ENCODE measurements around the gene CXCL3. TPM values are rescaled to one million over a fixed set of nuclear protein-coding genes. Genes with fewer than 3 reads are reported as not detected.

CXCL3 gene
- total and polyA plus RNA-seq, 4 donors, result 0.50 to 2.2 (median 1.7) TPM

GRCh38 chr4:74067586-74067985 lies 29.1 kb upstream of the CXCL3 start:
- DNase-seq (ENCODE audit: low read depth in 4 of 6, low spot score in 6 of 6), result no peak
- no peaks in the 10 kb centered on the region for H3K4me1 ChIP-seq (ENCODE audit: control insufficient read depth, insufficient read depth, low read length)
- no peaks in the 10 kb centered on the region for H3K27me3 ChIP-seq (ENCODE audit: control insufficient read depth, insufficient read depth, low read length)
- H3K36me3 ChIP-seq (ENCODE audit: control insufficient read depth, insufficient read depth, low read length), result no peaks in the 10 kb centered on the region
- no peaks in the 10 kb centered on the region for H3K9me3 ChIP-seq (ENCODE audit: control insufficient read depth, insufficient read depth, low read length)
- no peak overlapping the region for H3K4me3 ChIP-seq (ENCODE audit: low read depth, low read length)
- H3K27ac ChIP-seq (ENCODE audit: low read depth, low read length), result no peak overlapping the region

GRCh38 chr4:74066232-74066631 lies 27.7 kb upstream of the CXCL3 start:
- 100% methylated on average over 1 of the region's 2 CpGs for WGBS (ENCODE audit: insufficient coverage)
- H3K9me3 ChIP-seq (ENCODE audit: control insufficient read depth, insufficient read depth, low read length), result peaks cover 3% of the 10 kb centered on the region
- H3K4me1 ChIP-seq (ENCODE audit: control insufficient read depth, insufficient read depth, low read length), result no peaks in the 10 kb centered on the region

DNA sequence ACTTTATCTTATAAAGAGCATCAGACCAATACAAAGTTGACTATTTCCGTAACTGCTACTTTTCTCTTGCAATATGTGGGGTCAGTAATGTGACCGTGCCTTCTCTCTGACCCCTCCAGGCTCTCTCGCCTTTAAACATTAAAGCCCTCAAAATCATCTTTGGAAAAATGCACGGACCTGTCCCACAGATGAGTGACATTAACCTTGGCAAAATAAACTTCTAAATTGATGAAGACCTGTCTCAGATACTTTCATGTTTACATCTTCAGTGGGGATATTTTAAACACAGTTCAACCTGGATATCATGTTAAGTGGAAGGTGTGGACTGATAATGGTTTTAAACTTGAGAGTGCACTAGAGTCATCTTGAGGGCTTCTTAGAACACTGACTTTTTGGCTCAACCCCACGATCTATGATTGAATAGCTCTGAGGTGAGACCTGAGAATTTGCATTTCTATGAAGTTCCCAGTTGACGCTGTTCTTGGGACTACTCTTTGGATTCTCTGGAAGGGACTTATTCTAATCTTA lies 26.7 kb upstream of the CXCL3 start:
- Histone ChIP-seq H3K27me3 (ENCODE audit: control insufficient read depth, insufficient read depth, low read length) (no peaks in the 10 kb centered on the region), H3K4me1 (ENCODE audit: control insufficient read depth, insufficient read depth, low read length) (no peaks in the 10 kb centered on the region), H3K36me3 (ENCODE audit: control insufficient read depth, insufficient read depth, low read length) (no peaks in the 10 kb centered on the region), H3K4me3 (ENCODE audit: low read depth, low read length) (no peak overlapping the region), H3K9me3 (ENCODE audit: control insufficient read depth, insufficient read depth, low read length) (peaks cover 3% of the 10 kb centered on the region), H3K27ac (ENCODE audit: low read depth, low read length) (no peak overlapping the region)
- WGBS (ENCODE audit: insufficient coverage), result 100% methylated on average over 3 of the region's 6 CpGs
- no peak for DNase-seq (ENCODE audit: low read depth in 4 of 6, low spot score in 6 of 6)

More at GRCh38 chr4:74066232-74066631, 27.7 kb upstream of the CXCL3 start:
- no peak overlapping the region for H3K27ac ChIP-seq (ENCODE audit: low read depth, low read length)
- no peak overlapping the region for H3K4me3 ChIP-seq (ENCODE audit: low read depth, low read length)
- H3K36me3 ChIP-seq (ENCODE audit: control insufficient read depth, insufficient read depth, low read length), result no peaks in the 10 kb centered on the region
- DNase-seq (ENCODE audit: low read depth in 4 of 6, low spot score in 6 of 6), result no peak
- H3K27me3 ChIP-seq (ENCODE audit: control insufficient read depth, insufficient read depth, low read length), result no peaks in the 10 kb centered on the region

DNA sequence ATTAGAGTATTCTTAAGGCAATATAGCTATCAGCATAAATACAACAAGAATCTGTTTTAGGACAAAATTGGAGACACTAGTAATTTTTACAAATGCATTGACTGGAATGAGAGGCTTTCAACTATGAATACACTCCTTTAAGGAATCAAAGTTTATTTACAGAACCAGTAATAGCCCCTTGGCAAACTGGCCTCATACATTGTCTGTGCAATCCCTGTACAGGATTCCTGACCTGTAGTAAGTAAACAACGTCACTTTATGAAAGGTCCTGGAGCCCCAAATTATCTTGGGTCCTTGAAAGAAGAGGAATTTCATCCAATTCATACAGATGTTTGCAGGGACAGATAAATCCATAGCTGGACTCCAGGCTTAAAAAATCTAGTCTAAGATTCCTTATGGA lies 25.4 kb upstream of the CXCL3 start:
- no CpG with 5 or more reads among the region's 1 CpG for WGBS (ENCODE audit: insufficient coverage)
- DNase-seq (ENCODE audit: low read depth in 4 of 6, low spot score in 6 of 6), result no peak
- Histone ChIP-seq H3K4me3 (ENCODE audit: low read depth, low read length) (no peak overlapping the region), H3K9me3 (ENCODE audit: control insufficient read depth, insufficient read depth, low read length) (peaks cover 3% of the 10 kb centered on the region), H3K36me3 (ENCODE audit: control insufficient read depth, insufficient read depth, low read length) (no peaks in the 10 kb centered on the region), H3K27me3 (ENCODE audit: control insufficient read depth, insufficient read depth, low read length) (no peaks in the 10 kb centered on the region), H3K27ac (ENCODE audit: low read depth, low read length) (no peak overlapping the region), H3K4me1 (ENCODE audit: control insufficient read depth, insufficient read depth, low read length) (no peaks in the 10 kb centered on the region)

DNA sequence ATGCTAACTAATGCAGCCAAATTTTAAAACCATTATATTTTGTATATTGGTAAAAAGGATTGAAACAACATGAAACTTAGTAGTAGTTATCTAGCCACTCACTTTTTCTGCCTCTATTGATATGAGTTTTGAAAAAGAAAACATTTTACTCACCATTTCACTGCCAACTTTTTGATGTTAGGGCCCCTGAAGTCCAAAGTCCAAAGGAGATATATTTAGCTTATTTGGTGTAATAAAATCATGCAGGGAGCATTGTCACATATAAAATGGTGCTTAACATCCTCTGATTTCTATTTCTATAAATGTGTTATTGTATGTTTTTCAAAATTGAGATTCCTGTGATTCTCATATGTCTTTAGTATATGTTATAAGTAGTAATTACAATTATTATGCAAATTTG lies 24.5 kb upstream of the CXCL3 start:
- no peaks in the 10 kb centered on the region for H3K27me3 ChIP-seq (ENCODE audit: control insufficient read depth, insufficient read depth, low read length)
- no peak for DNase-seq (ENCODE audit: low read depth in 4 of 6, low spot score in 6 of 6)
- H3K27ac ChIP-seq (ENCODE audit: low read depth, low read length), result no peak overlapping the region
- H3K36me3 ChIP-seq (ENCODE audit: control insufficient read depth, insufficient read depth, low read length), result no peaks in the 10 kb centered on the region
- no peak overlapping the region for H3K4me3 ChIP-seq (ENCODE audit: low read depth, low read length)
- peaks cover 3% of the 10 kb centered on the region for H3K9me3 ChIP-seq (ENCODE audit: control insufficient read depth, insufficient read depth, low read length)
- H3K4me1 ChIP-seq (ENCODE audit: control insufficient read depth, insufficient read depth, low read length), result no peaks in the 10 kb centered on the region

GRCh38 chr4:74061430-74061829 lies 22.9 kb upstream of the CXCL3 start:
- Histone ChIP-seq H3K27me3 (ENCODE audit: control insufficient read depth, insufficient read depth, low read length) (no peaks in the 10 kb centered on the region), H3K27ac (ENCODE audit: low read depth, low read length) (no peak overlapping the region), H3K4me3 (ENCODE audit: low read depth, low read length) (no peak overlapping the region), H3K36me3 (ENCODE audit: control insufficient read depth, insufficient read depth, low read length) (no peaks in the 10 kb centered on the region), H3K4me1 (ENCODE audit: control insufficient read depth, insufficient read depth, low read length) (no peaks in the 10 kb centered on the region), H3K9me3 (ENCODE audit: control insufficient read depth, insufficient read depth, low read length) (peaks cover 3% of the 10 kb centered on the region)
- no peak for DNase-seq (ENCODE audit: low read depth in 4 of 6, low spot score in 6 of 6)

DNA sequence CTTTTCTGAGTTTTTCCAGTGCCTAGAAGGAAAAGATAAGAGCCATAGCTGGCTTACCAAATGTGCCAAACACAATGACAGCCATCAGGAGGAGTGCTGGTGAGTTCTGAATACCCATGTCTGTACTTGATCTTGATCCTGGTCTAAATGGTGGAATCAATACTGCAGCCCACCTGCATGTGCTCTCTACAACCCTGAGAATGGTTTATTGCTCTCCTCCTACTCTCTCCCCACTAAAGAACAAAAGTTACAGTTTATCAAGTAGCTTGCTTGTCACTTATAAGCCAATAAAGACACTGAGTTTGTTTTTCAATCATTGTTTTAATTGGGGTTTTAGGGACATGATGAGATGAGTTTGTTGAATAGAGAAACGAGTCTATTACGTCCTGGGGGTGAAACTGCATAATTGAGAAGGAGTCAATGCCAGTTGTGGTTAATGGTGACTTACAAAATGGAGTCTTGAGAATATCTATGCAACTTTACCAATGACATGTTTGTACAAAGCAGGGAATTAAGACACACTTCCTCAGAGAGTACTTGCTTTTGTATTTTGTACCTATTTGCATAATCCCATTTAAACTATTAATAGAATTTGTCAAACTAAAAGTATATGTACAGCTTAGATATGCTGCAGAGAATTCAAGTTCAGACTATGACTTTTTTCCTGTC lies 20.8 kb upstream of the CXCL3 start:
- no peak for DNase-seq (ENCODE audit: low read depth in 4 of 6, low spot score in 6 of 6)
- Histone ChIP-seq H3K27me3 (ENCODE audit: control insufficient read depth, insufficient read depth, low read length) (no peaks in the 10 kb centered on the region), H3K4me3 (ENCODE audit: low read depth, low read length) (no peak overlapping the region), H3K27ac (ENCODE audit: low read depth, low read length) (no peak overlapping the region), H3K4me1 (ENCODE audit: control insufficient read depth, insufficient read depth, low read length) (no peaks in the 10 kb centered on the region), H3K36me3 (ENCODE audit: control insufficient read depth, insufficient read depth, low read length) (no peaks in the 10 kb centered on the region), H3K9me3 (ENCODE audit: control insufficient read depth, insufficient read depth, low read length) (peaks cover 3% of the 10 kb centered on the region)
- WGBS (ENCODE audit: insufficient coverage), result no CpG with 5 or more reads among the region's 2 CpGs

DNA sequence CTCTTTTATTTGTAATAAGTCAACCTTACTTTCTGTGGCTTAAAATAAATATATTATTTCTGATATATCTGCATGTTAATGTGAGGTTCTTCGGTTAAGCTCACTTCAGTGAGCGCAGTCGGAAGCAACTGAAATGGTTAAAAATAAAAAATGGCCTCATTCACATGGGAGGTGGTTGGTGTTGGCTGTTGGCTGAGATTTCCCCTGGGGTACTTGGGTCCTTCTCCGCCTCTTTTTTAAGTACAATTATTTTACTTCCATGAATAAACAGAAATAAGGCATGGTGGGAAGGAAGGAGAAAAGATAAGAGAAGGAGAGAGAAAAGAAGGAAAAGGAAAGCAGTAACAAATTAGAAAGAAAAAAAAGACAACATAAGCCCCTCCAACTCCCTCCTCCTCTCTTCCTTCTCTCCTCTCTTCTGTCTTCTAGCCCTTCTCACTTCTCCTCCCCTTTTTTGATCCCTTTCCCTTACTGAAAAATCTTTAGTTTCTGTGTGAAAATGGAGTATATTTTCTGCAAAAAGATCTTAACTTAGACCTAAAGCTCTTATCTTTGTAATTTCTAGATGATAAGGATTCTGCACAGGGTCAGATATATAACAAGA lies 19.7 kb upstream of the CXCL3 start:
- Histone ChIP-seq H3K27me3 (ENCODE audit: control insufficient read depth, insufficient read depth, low read length) (no peaks in the 10 kb centered on the region), H3K4me3 (ENCODE audit: low read depth, low read length) (no peak overlapping the region), H3K27ac (ENCODE audit: low read depth, low read length) (no peak overlapping the region), H3K4me1 (ENCODE audit: control insufficient read depth, insufficient read depth, low read length) (no peaks in the 10 kb centered on the region), H3K9me3 (ENCODE audit: control insufficient read depth, insufficient read depth, low read length) (peaks cover 3% of the 10 kb centered on the region), H3K36me3 (ENCODE audit: control insufficient read depth, insufficient read depth, low read length) (no peaks in the 10 kb centered on the region)
- no CpG with 5 or more reads among the region's 4 CpGs for WGBS (ENCODE audit: insufficient coverage)
- no peak for DNase-seq (ENCODE audit: low read depth in 4 of 6, low spot score in 6 of 6)

- Histone ChIP-seq H3K36me3 (ENCODE audit: control insufficient read depth, insufficient read depth, low read length) (no peaks in the 10 kb centered on the region), H3K27me3 (ENCODE audit: control insufficient read depth, insufficient read depth, low read length) (no peaks in the 10 kb centered on the region), H3K27ac (ENCODE audit: low read depth, low read length) (no peak overlapping the region), H3K4me1 (ENCODE audit: control insufficient read depth, insufficient read depth, low read length) (no peaks in the 10 kb centered on the region), H3K9me3 (ENCODE audit: control insufficient read depth, insufficient read depth, low read length) (peaks cover 3% of the 10 kb centered on the region), H3K4me3 (ENCODE audit: low read depth, low read length) (no peak overlapping the region)
- DNase-seq (ENCODE audit: low read depth in 4 of 6, low spot score in 6 of 6), result no peak
- 60% methylated on average over 1 of the region's 1 CpG for WGBS (ENCODE audit: insufficient coverage)
These were observed 19.1 kb upstream of the CXCL3 start for GRCh38 chr4:74057588-74057987.

- no peaks in the 10 kb centered on the region for H3K4me1 ChIP-seq (ENCODE audit: control insufficient read depth, insufficient read depth, low read length)
- H3K36me3 ChIP-seq (ENCODE audit: control insufficient read depth, insufficient read depth, low read length), result no peaks in the 10 kb centered on the region
- no peak for DNase-seq (ENCODE audit: low read depth in 4 of 6, low spot score in 6 of 6)
- H3K27me3 ChIP-seq (ENCODE audit: control insufficient read depth, insufficient read depth, low read length), result no peaks in the 10 kb centered on the region
- H3K27ac ChIP-seq (ENCODE audit: low read depth, low read length), result no peak overlapping the region
- H3K4me3 ChIP-seq (ENCODE audit: low read depth, low read length), result no peak overlapping the region
- 100% methylated on average over 2 of the region's 4 CpGs for WGBS (ENCODE audit: insufficient coverage)
- H3K9me3 ChIP-seq (ENCODE audit: control insufficient read depth, insufficient read depth, low read length), result no peaks in the 10 kb centered on the region
These were observed 18.5 kb upstream of the CXCL3 start for GRCh38 chr4:74056858-74057562.
